Loucy (cell line): ENCODE measurements around the gene UNKL.

ENCODE experiments used
- H2AFZ ChIP-seq: fragments of 200-600 bp; sonication (generic); 2 replicates; pipeline ENCODE4 v1.6.0; 2016; ENCODE audit warnings: antibody characterized with exemption, mild to moderate bottlenecking, low read length, moderate library complexity
- H3F3A ChIP-seq: fragments of 200-600 bp; 2 replicates; pipeline ENCODE4 v1.6.0; 2016; ENCODE audit warnings: antibody characterized with exemption, low read depth, mild to moderate bottlenecking
- H3K27me3 ChIP-seq: fragments of 200-600 bp; sonication (generic); 2 replicates; pipeline ENCODE4 v1.6.1; 2014; ENCODE audit warnings: low read length, mild to moderate bottlenecking; ENCODE audit not compliant: insufficient read depth, poor library complexity, severe bottlenecking
- H3K36me3 ChIP-seq: fragments of 200-600 bp; sonication (generic); 2 replicates; pipeline ENCODE4 v1.6.1; 2016; ENCODE audit warnings: low read length; ENCODE audit not compliant: insufficient read depth
- H3K4me1 ChIP-seq: fragments of 200-600 bp; sonication (generic); 2 replicates; pipeline ENCODE4 v1.5.1; 2014; ENCODE audit warnings: low read length, mild to moderate bottlenecking; ENCODE audit not compliant: insufficient read depth, poor library complexity, severe bottlenecking
- H3K4me2 ChIP-seq: fragments of 200-600 bp; sonication (generic); 2 replicates; pipeline ENCODE4 v1.6.0; 2014; ENCODE audit warnings: antibody characterized with exemption, low read length, low read depth, mild to moderate bottlenecking; ENCODE audit not compliant: poor library complexity, severe bottlenecking
- H3K4me3 ChIP-seq: fragments of 200-600 bp; sonication (generic); 2 replicates; pipeline ENCODE4 v1.5.1; 2014; ENCODE audit warnings: low read length, mild to moderate bottlenecking, mixed read lengths; ENCODE audit not compliant: poor library complexity, severe bottlenecking
- H3K79me2 ChIP-seq: fragments of 200-600 bp; sonication (generic); 2 replicates; pipeline ENCODE4 v1.6.1; 2014; ENCODE audit warnings: low read length; ENCODE audit not compliant: insufficient read depth
- H3K9ac ChIP-seq: fragments of 200-600 bp; sonication (generic); 2 replicates; pipeline ENCODE4 v1.6.0; 2014; ENCODE audit warnings: mild to moderate bottlenecking, low read depth, low read length, moderate library complexity; ENCODE audit not compliant: poor library complexity, severe bottlenecking
- H3K9me2 ChIP-seq: fragments of 200-600 bp; sonication (generic); replicated peaks from 2 replicates; pipeline ENCODE4 v1.6.1; 2016; ENCODE audit warnings: low read depth, low read length, mixed read lengths
- H3K9me3 ChIP-seq: fragments of 200-600 bp; sonication (generic); 2 replicates; pipeline ENCODE4 v1.6.1; 2014; ENCODE audit warnings: mild to moderate bottlenecking, antibody characterized with exemption, low read length, low read depth; ENCODE audit not compliant: insufficient read depth
- H4K20me1 ChIP-seq: fragments of 200-600 bp; sonication (generic); 2 replicates; pipeline ENCODE4 v1.6.0; 2014; ENCODE audit warnings: antibody characterized with exemption, low read length, mild to moderate bottlenecking; ENCODE audit not compliant: insufficient read depth, poor library complexity, severe bottlenecking
- CTCF ChIP-seq: fragments of 200-600 bp; sonication (generic); conservative IDR thresholded peaks from 2 replicates; pipeline ENCODE4 v1.5.1; 2014; ENCODE audit warnings: mild to moderate bottlenecking, antibody characterized with exemption, low read length
- EZH2phosphoT487 ChIP-seq: fragments of 200-600 bp; IDR thresholded peaks from 2 replicates; pipeline ENCODE4 v1.6.1; 2018; ENCODE audit warnings: antibody characterized with exemption, mild to moderate bottlenecking, moderate library complexity, borderline replicate concordance

UNKL gene

GRCh38 chr16:1380195-1380594, 34.3 kb downstream of the UNKL start:
- H3K79me2 ChIP-seq = no peaks in the 10 kb centered on the region
- no peaks in the 10 kb centered on the region for H3K36me3 ChIP-seq
- H2AFZ ChIP-seq = no peak overlapping the region
- no peaks in the 10 kb centered on the region for H3K9me2 ChIP-seq
- H3K9ac ChIP-seq = no peak overlapping the region
- H3K9me3 ChIP-seq = no peaks in the 10 kb centered on the region
- no peaks in the 10 kb centered on the region for H3K4me1 ChIP-seq
- no peaks in the 10 kb centered on the region for H3F3A ChIP-seq
- H3K4me3 ChIP-seq = no peak overlapping the region
- H4K20me1 ChIP-seq = no peaks in the 10 kb centered on the region
- no peaks in the 10 kb centered on the region for H3K27me3 ChIP-seq
- TF ChIP-seq CTCF (no peak), EZH2phosphoT487 (no peak)
- H3K4me2 ChIP-seq = no peak overlapping the region

- Histone ChIP-seq H2AFZ (no peak overlapping the region), H3K9ac (no peak overlapping the region), H3K79me2 (no peaks in the 10 kb centered on the region), H4K20me1 (no peaks in the 10 kb centered on the region), H3K4me2 (no peak overlapping the region), H3F3A (no peaks in the 10 kb centered on the region), H3K27me3 (no peaks in the 10 kb centered on the region), H3K36me3 (no peaks in the 10 kb centered on the region), H3K4me3 (no peak overlapping the region), H3K9me3 (no peaks in the 10 kb centered on the region), H3K9me2 (no peaks in the 10 kb centered on the region), H3K4me1 (no peaks in the 10 kb centered on the region)
- TF ChIP-seq CTCF = no peak
- TF ChIP-seq EZH2phosphoT487 = no peak
Measured at GRCh38 chr16:1379304-1380076, 35.0 kb downstream of the UNKL start.

- Histone ChIP-seq H3K27me3 (no peaks in the 10 kb centered on the region), H3K36me3 (no peaks in the 10 kb centered on the region), H3K9me2 (no peaks in the 10 kb centered on the region), H3F3A (no peaks in the 10 kb centered on the region), H4K20me1 (no peaks in the 10 kb centered on the region), H3K4me3 (no peak overlapping the region), H3K4me2 (no peak overlapping the region), H3K79me2 (no peaks in the 10 kb centered on the region), H2AFZ (no peak overlapping the region), H3K9ac (no peak overlapping the region), H3K4me1 (no peaks in the 10 kb centered on the region), H3K9me3 (no peaks in the 10 kb centered on the region)
- TF ChIP-seq CTCF (no peak), EZH2phosphoT487 (no peak)
Measured at GRCh38 chr16:1378804-1379303, 35.6 kb downstream of the UNKL start.
